ENCODE results near the gene PDE4D.
"Not testable (repeated sequence)": the region's sequence is repeated elsewhere in the genome, so short reads cannot be mapped to it uniquely, and the experiment has no call there.

PDE4D gene

GRCh38 chr5:59496524-59497134 is 396.9 kb downstream of the PDE4D start:
- DNase-seq: no peak

- no peak for DNase-seq
Measured at GRCh38 chr5:59491945-59492344, 401.6 kb downstream of the PDE4D start.

- DNase-seq: no peak
Measured at GRCh38 chr5:59489551-59489950, 404.0 kb downstream of the PDE4D start.

GRCh38 chr5:59487772-59488729 is 405.5 kb downstream of the PDE4D start:
- no peak for DNase-seq

GRCh38 chr5:59487068-59487686 is 406.3 kb downstream of the PDE4D start:
- DNase-seq: no peak

GRCh38 chr5:59486508-59486907 is 407.0 kb downstream of the PDE4D start:
- DNase-seq: no peak

GRCh38 chr5:59485629-59486439 is 407.7 kb downstream of the PDE4D start:
- no peak for DNase-seq

GRCh38 chr5:59485107-59485506 is 408.4 kb downstream of the PDE4D start:
- DNase-seq: no peak

- no peak for DNase-seq
Measured at GRCh38 chr5:59484618-59485017, 408.9 kb downstream of the PDE4D start.

- no peak for DNase-seq
Measured at GRCh38 chr5:59483971-59484472, 409.5 kb downstream of the PDE4D start.

GRCh38 chr5:59479086-59479485 is 414.4 kb downstream of the PDE4D start:
- DNase-seq: no peak

GRCh38 chr5:59474324-59474723 is 419.2 kb downstream of the PDE4D start:
- DNase-seq: no peak

GRCh38 chr5:59473611-59474010 is 419.9 kb downstream of the PDE4D start:
- no peak for DNase-seq

GRCh38 chr5:59471463-59471862 is 422.1 kb downstream of the PDE4D start:
- no peak for DNase-seq

- no peak for DNase-seq
Measured at GRCh38 chr5:59467969-59468368, 425.6 kb downstream of the PDE4D start.

GRCh38 chr5:59466271-59466670 is 427.3 kb downstream of the PDE4D start:
- no peak for DNase-seq

- DNase-seq: no peak
Measured at GRCh38 chr5:59464969-59465368, 428.6 kb downstream of the PDE4D start.

- not testable (repeated sequence) for DNase-seq
Measured at GRCh38 chr5:59463618-59464166, 429.8 kb downstream of the PDE4D start.

- DNase-seq: no peak
Measured at GRCh38 chr5:59462956-59463355, 430.6 kb downstream of the PDE4D start.

- no peak for DNase-seq
Measured at GRCh38 chr5:59460368-59461153, 433.0 kb downstream of the PDE4D start.

GRCh38 chr5:59458966-59459729 is 434.4 kb downstream of the PDE4D start:
- no peak for DNase-seq
